AG04450 (cell line): ENCODE results near the gene NOB1. TPM values are rescaled to one million over a fixed set of nuclear protein-coding genes. Genes with fewer than 3 reads are reported as not detected.

ENCODE experiments used
- CTCF ChIA-PET: fragments of 300-600, 350-600 bp; formaldehyde crosslinking; extraction: SDS; loops from one replicate; lab custom pipeline; 2022; ENCODE audit warnings: antibody characterized with exemption, inconsistent platforms; lab: Charles Lee
- POLR2A ChIA-PET: fragments of 350-600 bp; formaldehyde crosslinking; extraction: SDS; loops from one replicate; lab custom pipeline; 2021; ENCODE audit warnings: antibody characterized with exemption, inconsistent platforms; lab: Yijun Ruan, JAX
- DNase-seq: peaks from one replicate; pipeline ENCODE4 v3.0.0-alpha.2; 2011; ENCODE audit warnings: low read depth, low spot score
- H3K27ac ChIP-seq: one replicate; pipeline ENCODE4 v1.5.1; 2012; ENCODE audit warnings: low read depth, low read length, control low read depth
- H3K27me3 ChIP-seq: one replicate; pipeline ENCODE4 v1.6.0; 2012; ENCODE audit warnings: low read length; ENCODE audit not compliant: control insufficient read depth, insufficient read depth
- H3K4me3 ChIP-seq: 2 replicates; pipeline ENCODE4 v1.5.1; 2011; ENCODE audit warnings: mild to moderate bottlenecking, low read depth, low read length, control low read depth
- H3K9me3 ChIP-seq: 2 replicates; pipeline ENCODE4 v1.5.1; 2012; ENCODE audit warnings: low read length; ENCODE audit not compliant: control insufficient read depth, insufficient read depth
- polyA plus RNA-seq: library from polyadenylated mRNA; depleted of rRNA; stranded (reverse); fragments of >200 nt; gene quantifications from 2 replicates; pipeline ENCODE4 v1.2.3, GENCODE V29; 2011
- TF ChIP-seq, protein P1 (sequence below): IDR thresholded peaks from 2 replicates; pipeline ENCODE4 v1.5.1; 2011; ENCODE audit warnings: low read depth, low read length, control low read depth, inconsistent platforms

The NOB1 gene
- polyA plus RNA-seq, 1 experiment = 58.7 TPM

DNA sequence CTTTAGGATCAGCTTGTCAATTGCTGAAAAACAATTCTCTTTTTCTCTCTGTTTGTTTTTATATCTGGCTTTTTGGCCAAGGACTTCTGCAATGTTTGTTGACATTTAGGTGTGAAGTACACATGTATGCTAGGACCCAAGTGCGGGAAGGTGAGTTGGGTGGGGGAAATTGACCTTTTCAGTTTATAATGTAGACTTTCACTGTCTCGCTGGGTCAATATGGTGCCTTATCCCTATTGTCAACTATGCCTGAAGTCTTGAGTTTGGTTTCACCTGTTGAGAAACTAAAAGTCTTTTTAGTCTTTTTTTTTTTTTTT lies 16.9 kb upstream of the NOB1 start:
- CTCF ChIA-PET = interaction anchor here (0.7 to 2.1 kb wide), 2 partner anchors 17 to 28 kb away, joined by 3 to 11 read pairs; partner anchors contain the start of gene NOB1
- POLR2A ChIA-PET = no interaction called here
- H3K27me3 ChIP-seq = no peaks in the 10 kb centered on the region
- no peak overlapping the region for H3K27ac ChIP-seq
- H3K4me3 ChIP-seq = no peak overlapping the region
- H3K9me3 ChIP-seq = no peaks in the 10 kb centered on the region
- no peak for DNase-seq
- TF ChIP-seq, protein P1, sequence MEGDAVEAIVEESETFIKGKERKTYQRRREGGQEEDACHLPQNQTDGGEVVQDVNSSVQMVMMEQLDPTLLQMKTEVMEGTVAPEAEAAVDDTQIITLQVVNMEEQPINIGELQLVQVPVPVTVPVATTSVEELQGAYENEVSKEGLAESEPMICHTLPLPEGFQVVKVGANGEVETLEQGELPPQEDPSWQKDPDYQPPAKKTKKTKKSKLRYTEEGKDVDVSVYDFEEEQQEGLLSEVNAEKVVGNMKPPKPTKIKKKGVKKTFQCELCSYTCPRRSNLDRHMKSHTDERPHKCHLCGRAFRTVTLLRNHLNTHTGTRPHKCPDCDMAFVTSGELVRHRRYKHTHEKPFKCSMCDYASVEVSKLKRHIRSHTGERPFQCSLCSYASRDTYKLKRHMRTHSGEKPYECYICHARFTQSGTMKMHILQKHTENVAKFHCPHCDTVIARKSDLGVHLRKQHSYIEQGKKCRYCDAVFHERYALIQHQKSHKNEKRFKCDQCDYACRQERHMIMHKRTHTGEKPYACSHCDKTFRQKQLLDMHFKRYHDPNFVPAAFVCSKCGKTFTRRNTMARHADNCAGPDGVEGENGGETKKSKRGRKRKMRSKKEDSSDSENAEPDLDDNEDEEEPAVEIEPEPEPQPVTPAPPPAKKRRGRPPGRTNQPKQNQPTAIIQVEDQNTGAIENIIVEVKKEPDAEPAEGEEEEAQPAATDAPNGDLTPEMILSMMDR = no peak

DNA sequence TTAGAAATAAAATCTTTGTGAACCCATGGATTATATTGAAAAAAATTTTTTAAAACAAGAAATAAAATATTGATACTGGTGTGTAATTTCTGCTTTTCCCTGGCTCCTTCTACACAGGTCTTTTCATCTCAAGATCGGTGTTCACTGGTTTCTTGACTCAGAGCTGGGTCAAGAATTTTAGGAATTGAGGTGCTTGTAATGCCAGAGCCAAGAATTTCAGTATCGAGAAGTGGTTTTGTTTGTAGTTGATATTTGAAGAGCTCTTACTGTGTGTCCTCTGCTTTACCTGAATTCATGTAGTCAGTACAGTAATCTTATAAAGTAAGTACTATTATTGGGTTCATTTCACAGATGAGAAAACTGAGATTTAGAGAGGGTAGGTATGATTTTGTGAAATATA lies 14.7 kb upstream of the NOB1 start:
- POLR2A ChIA-PET = no interaction called here
- no peaks in the 10 kb centered on the region for H3K9me3 ChIP-seq
- TF ChIP-seq, protein P1 = no peak
- DNase-seq = no peak
- H3K4me3 ChIP-seq = no peak overlapping the region
- CTCF ChIA-PET = interaction anchor here (0.7 to 1.3 kb wide), 4 partner anchors 15 to 167 kb away, joined by 3 to 5 read pairs (median 4); partner anchors contain the start of gene NOB1
- no peaks in the 10 kb centered on the region for H3K27me3 ChIP-seq
- H3K27ac ChIP-seq = no peak overlapping the region

DNA sequence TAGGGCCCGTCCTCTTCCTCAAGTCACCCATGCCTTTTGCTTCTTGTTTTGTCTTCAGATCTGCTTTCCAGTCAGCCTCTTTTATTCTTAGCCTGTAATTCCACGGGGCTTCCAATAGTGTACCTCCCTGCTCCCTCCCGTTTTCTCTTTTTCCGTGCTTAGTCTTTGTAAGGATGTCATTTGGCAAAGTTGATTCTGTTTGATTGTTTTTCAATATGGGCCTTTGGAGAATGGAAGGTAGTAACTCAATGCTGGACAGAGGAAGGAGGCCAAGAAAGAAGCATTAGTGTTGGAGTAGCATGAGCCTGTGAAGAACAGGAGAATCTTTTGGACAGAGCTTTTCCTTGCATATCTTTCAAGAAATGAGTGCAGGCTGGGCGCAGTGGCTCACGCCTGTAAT lies 13.9 kb upstream of the NOB1 start:
- H3K4me3 ChIP-seq = no peak overlapping the region
- CTCF ChIA-PET = interaction anchor here (1.3 kb wide), 1 partner anchor 14 kb away, joined by 3 read pairs; the partner anchor contains the start of gene NOB1
- POLR2A ChIA-PET = no interaction called here
- no peaks in the 10 kb centered on the region for H3K27me3 ChIP-seq
- TF ChIP-seq, protein P1 = no peak
- H3K9me3 ChIP-seq = no peaks in the 10 kb centered on the region
- no peak for DNase-seq
- no peak overlapping the region for H3K27ac ChIP-seq

DNA sequence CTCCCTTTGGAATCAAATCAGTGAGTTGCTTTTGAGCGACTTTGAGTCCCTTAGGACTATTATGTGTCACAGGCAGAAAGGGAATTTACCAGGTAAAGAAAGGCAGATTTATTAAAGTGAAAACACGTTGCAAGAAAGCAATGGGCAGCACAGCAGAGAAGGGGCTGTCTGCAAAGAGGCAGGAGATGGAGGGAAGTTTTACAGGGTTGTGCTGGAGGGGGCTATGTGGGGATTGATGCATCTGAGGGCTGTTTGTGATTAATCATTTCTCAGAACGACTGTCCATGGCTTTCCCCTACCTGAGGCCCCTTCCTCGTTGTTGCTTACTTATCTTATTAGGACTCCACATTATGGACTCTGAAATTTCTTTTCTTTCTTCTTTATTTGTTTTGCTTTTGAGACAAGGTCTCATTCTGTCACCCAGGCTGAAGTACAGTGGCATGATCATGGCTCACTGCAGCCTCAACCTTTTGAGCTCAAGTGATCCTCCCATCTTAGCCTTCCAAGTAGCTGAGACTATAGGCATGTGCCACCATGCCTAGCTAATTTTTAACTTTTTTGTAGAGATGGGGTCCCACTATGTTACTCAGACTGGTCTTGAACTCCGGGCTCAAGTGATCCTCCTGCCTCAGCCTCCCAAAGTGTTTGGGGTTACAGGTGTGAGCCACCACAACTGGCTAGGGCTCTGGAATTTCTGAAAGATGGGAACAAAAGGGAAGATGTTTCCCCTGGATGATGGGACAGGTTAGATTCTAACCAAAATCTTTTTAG lies 12.9 kb upstream of the NOB1 start:
- DNase-seq = no peak
- POLR2A ChIA-PET = no interaction called here
- Histone ChIP-seq H3K9me3 (no peaks in the 10 kb centered on the region), H3K27ac (no peak overlapping the region), H3K27me3 (no peaks in the 10 kb centered on the region), H3K4me3 (no peak overlapping the region)
- TF ChIP-seq, protein P1 = no peak
- CTCF ChIA-PET = no interaction called here

DNA sequence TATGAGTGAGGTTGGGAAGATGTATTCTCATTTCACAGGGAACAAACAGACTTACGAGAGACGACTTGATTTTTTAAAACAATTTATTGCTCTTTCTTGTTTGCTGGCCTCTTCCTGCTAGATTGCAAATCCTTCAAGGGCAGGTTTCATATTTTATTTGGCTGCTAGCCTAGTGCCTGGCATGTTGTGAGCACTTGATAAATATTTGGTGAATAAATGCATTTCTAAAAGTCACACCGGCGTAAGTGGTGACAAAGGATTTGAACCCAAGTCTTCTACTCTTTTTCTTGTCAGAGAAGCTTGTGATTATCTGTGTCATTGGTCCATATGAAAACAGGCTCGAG lies 8.8 kb upstream of the NOB1 start:
- no peaks in the 10 kb centered on the region for H3K9me3 ChIP-seq
- TF ChIP-seq, protein P1 = no peak
- no peaks in the 10 kb centered on the region for H3K27me3 ChIP-seq
- H3K27ac ChIP-seq = no peak overlapping the region
- no peak overlapping the region for H3K4me3 ChIP-seq
- no peak for DNase-seq
- POLR2A ChIA-PET = interaction anchor here (1.0 kb wide), 1 partner anchor 37 kb away, joined by 6 read pairs; the partner anchor contains the start of gene NQO1
- CTCF ChIA-PET = interaction anchor here (1.4 to 3.6 kb wide), 2 partner anchors 9 to 167 kb away, joined by 11 to 12 read pairs; partner anchors contain the start of gene NOB1
